GM12878 (cell line): ENCODE measurements around the gene IFNA16. TPM values are rescaled to one million over a fixed set of nuclear protein-coding genes. Genes with fewer than 3 reads are reported as not detected.

ENCODE experiments used
- ATAC-seq: fragments of 200-7000 bp; cut with Tn5 transposase; 3 replicates; pipeline ENCODE4 v1.9.1; 2020; ENCODE audit warnings: mild to moderate bottlenecking, moderate library complexity
- BruUV-seq: library from RNA; stranded (reverse); fragments of 400-500 nt; replicated peaks from 2 replicates; lab custom pipeline; 2021; lab: Mats Ljungman, UMichigan
- CTCF ChIA-PET: fragments of 300-600 bp; sonication (Branson Sonifier 250); formaldehyde crosslinking; extraction: SDS; loops from one replicate; lab custom pipeline; 2021; ENCODE audit warnings: inconsistent platforms; lab: Yijun Ruan, JAX
- POLR2A ChIA-PET: fragments of 350-600 bp; formaldehyde crosslinking; extraction: SDS; loops from one replicate; lab custom pipeline; 2021; ENCODE audit warnings: inconsistent platforms; lab: Charles Lee
- RAD21 ChIA-PET: fragments of 300-600 bp; sonication (Branson Sonifier 250); formaldehyde crosslinking; loops from one replicate; lab custom pipeline; 2023; ENCODE audit warnings: antibody characterized with exemption; ENCODE audit not compliant: unreplicated experiment; lab: Charles Lee
- SMC1A ChIA-PET: fragments of 300-600 bp; sonication (Branson Sonifier 250); formaldehyde crosslinking; loops from one replicate; lab custom pipeline; 2023; ENCODE audit not compliant: unreplicated experiment, uncharacterized antibody; lab: Charles Lee
- DNase-seq: peaks from one replicate; pipeline ENCODE4 v3.0.0-alpha.2; 2011; ENCODE audit warnings: low read depth, low spot score
- FAIRE-seq: peaks from 3 replicates; lab custom pipeline; 2011; peaks lifted over from hg19 to GRCh38; lab: Jason Lieb, UNC
- H2AFZ ChIP-seq: 2 replicates; pipeline ENCODE4 v1.6.0; 2011; ENCODE audit warnings: low read depth, low read length, control low read depth; ENCODE audit not compliant: control insufficient read depth
- H3K27ac ChIP-seq: 2 replicates; pipeline ENCODE4 v1.5.1; 2011; ENCODE audit warnings: control low read depth; ENCODE audit not compliant: control insufficient read depth, insufficient read depth
- H3K27me3 ChIP-seq, 2 experiments: replicated peaks in 1 of 2; 2 replicates each; pipeline versions ENCODE4 v1.6.0 to v1.6.1; 2011; ENCODE audit warnings: low read length in 1 of 2; ENCODE audit not compliant: control insufficient read depth in 2 of 2, insufficient read depth in 2 of 2
- H3K36me3 ChIP-seq, 2 experiments: 2 replicates each; pipeline ENCODE4 v1.5.1; 2011; ENCODE audit warnings: low read length in 1 of 2; ENCODE audit not compliant: control insufficient read depth in 2 of 2, insufficient read depth in 2 of 2
- H3K4me1 ChIP-seq: 2 replicates; pipeline ENCODE4 v1.6.1; 2011; ENCODE audit warnings: mild to moderate bottlenecking, low read length, moderate library complexity, mixed read lengths; ENCODE audit not compliant: control insufficient read depth, insufficient read depth
- H3K4me2 ChIP-seq: 2 replicates; pipeline ENCODE4 v1.6.0; 2011; ENCODE audit warnings: control low read depth; ENCODE audit not compliant: control insufficient read depth, insufficient read depth
- H3K4me3 ChIP-seq: fragments of 200-600 bp; sonication (generic); 2 replicates; pipeline ENCODE4 v1.5.1; 2016
- H3K79me2 ChIP-seq: 2 replicates; pipeline ENCODE4 v1.6.0; 2011; ENCODE audit warnings: low read length; ENCODE audit not compliant: control insufficient read depth, insufficient read depth
- H3K9ac ChIP-seq: 2 replicates; pipeline ENCODE4 v1.8.0; 2011; ENCODE audit warnings: low read length, control low read depth, mixed read lengths; ENCODE audit not compliant: control insufficient read depth, insufficient read depth
- H3K9me3 ChIP-seq: replicated peaks from 3 replicates; pipeline ENCODE4 v1.5.1; 2011; ENCODE audit warnings: mild to moderate bottlenecking, low read length; ENCODE audit not compliant: control insufficient read depth, insufficient read depth
- H4K20me1 ChIP-seq: 2 replicates; pipeline ENCODE4 v1.6.0; 2011; ENCODE audit not compliant: control insufficient read depth, insufficient read depth
- NFYB ChIP-seq: IDR thresholded peaks from 2 replicates; pipeline ENCODE4 v1.6.1; 2011; ENCODE audit warnings: low read depth, mild to moderate bottlenecking, low read length, improper control_type of control experiment, moderate library complexity; ENCODE audit not compliant: insufficient read depth
- POLR2AphosphoS5 ChIP-seq: IDR thresholded peaks from 2 replicates; pipeline ENCODE4 v1.6.1; 2011; ENCODE audit warnings: mild to moderate bottlenecking, low read length, inconsistent platforms
- SPI1 ChIP-seq: IDR thresholded peaks from 2 replicates; pipeline ENCODE4 v1.6.1; 2011; ENCODE audit warnings: low read depth, mild to moderate bottlenecking, low read length, moderate library complexity, borderline replicate concordance; ENCODE audit not compliant: insufficient read depth
- YBX1 ChIP-seq: fragments of 450-650 bp; IDR thresholded peaks from 2 replicates; pipeline ENCODE4 v1.6.1; 2016; ENCODE audit warnings: antibody characterized with exemption
- YY1 ChIP-seq: IDR thresholded peaks from 2 replicates; pipeline ENCODE4 v1.6.1; 2011; ENCODE audit warnings: low read depth, mild to moderate bottlenecking, low read length
- ZZZ3 ChIP-seq: IDR thresholded peaks from 2 replicates; pipeline ENCODE4 v1.6.1; 2011; ENCODE audit warnings: low read depth; ENCODE audit not compliant: control insufficient read depth, insufficient read length
- WGBS: methylation state at CpG from one replicate; pipeline ENCODE4 v1.1.6; 2016; ENCODE audit warnings: low lambda C conversion rate; ENCODE audit not compliant: insufficient replicate concordance, insufficient coverage; ENCODE audit errors: missing lambda C conversion rate; 5-methylcytosine and 5-hydroxymethylcytosine counted together
- in situ Hi-C: fragments of 300-500 bp; cut with MboI; formaldehyde crosslinking; loops from 9 replicates; pipeline ENCODE4 v1.14.3; 2018; ENCODE audit warnings: mixed read lengths
- intact Hi-C: fragments of 100-400 bp; cut with micrococcal nuclease; formaldehyde crosslinking; loops from one replicate; pipeline ENCODE4 v1.14.2; 2022; ENCODE audit not compliant: unreplicated experiment
- polyA plus RNA-seq, 11 experiments: library from polyadenylated mRNA; depleted of rRNA in 4 of 11; unstranded in 6 of 11; stranded (reverse) in 5 of 11; fragments of >200 nt; fragmentation: Nextera tagmentation in 4 of 11; fragmentation: Illumina TruSeq in 1 of 11; extraction: Ambion mirVana in 4 of 11; extraction: Trizol in 1 of 11; gene quantifications; 1 replicate in 1 of 11; 2 replicates in 10 of 11; pipeline versions ENCODE4 v1.2.1 to v1.2.3, GENCODE V29; 2011 to 2016; ENCODE audit warnings: inconsistent platforms in 2 of 11, missing spikeins in 2 of 11, low read depth in 1 of 11
- total RNA-seq, 4 experiments: library from RNA; depleted of rRNA in 3 of 4; stranded (reverse); fragments of >200 nt in 3 of 4; fragmentation: Illumina TruSeq in 1 of 4; extraction: Trizol in 1 of 4; gene quantifications; 2 replicates each; pipeline versions ENCODE4 v1.2.1 to v1.2.3, GENCODE V29; 2013 to 2021
- TF ChIP-seq, protein P1 (sequence below): fragments of 450-650 bp; formaldehyde crosslinking; IDR thresholded peaks from 2 replicates; pipeline ENCODE4 v1.4.0; 2020; ENCODE audit warnings: mild to moderate bottlenecking, moderate library complexity
- TF ChIP-seq, protein P2 (sequence below): fragments of 450-650 bp; IDR thresholded peaks from 2 replicates; pipeline ENCODE4 v1.6.1; 2017; ENCODE audit warnings: antibody characterized with exemption, mild to moderate bottlenecking, moderate library complexity
- TF ChIP-seq, protein P3 (sequence below): IDR thresholded peaks from 2 replicates; pipeline ENCODE4 v1.6.1; 2012; ENCODE audit warnings: low read depth, low read length, improper control_type of control experiment
- TF ChIP-seq, protein P4 (sequence below): fragments of 450-650 bp; IDR thresholded peaks from 2 replicates; pipeline ENCODE4 v1.6.1; 2017; ENCODE audit warnings: mild to moderate bottlenecking, low read depth, inconsistent platforms; ENCODE audit not compliant: poor library complexity, severe bottlenecking
- TF ChIP-seq, protein P5 (sequence below): IDR thresholded peaks from 2 replicates; pipeline ENCODE4 v1.6.1; 2011; ENCODE audit warnings: borderline replicate concordance, low read depth, mild to moderate bottlenecking, moderate library complexity, low read length; ENCODE audit not compliant: insufficient read depth, poor library complexity, severe bottlenecking

IFNA16 gene
- total and polyA plus RNA-seq, 10 of the 15 experiments (the other 5 are each of a cell fraction or from before 2014, with no cell fraction given) = not detected

DNA sequence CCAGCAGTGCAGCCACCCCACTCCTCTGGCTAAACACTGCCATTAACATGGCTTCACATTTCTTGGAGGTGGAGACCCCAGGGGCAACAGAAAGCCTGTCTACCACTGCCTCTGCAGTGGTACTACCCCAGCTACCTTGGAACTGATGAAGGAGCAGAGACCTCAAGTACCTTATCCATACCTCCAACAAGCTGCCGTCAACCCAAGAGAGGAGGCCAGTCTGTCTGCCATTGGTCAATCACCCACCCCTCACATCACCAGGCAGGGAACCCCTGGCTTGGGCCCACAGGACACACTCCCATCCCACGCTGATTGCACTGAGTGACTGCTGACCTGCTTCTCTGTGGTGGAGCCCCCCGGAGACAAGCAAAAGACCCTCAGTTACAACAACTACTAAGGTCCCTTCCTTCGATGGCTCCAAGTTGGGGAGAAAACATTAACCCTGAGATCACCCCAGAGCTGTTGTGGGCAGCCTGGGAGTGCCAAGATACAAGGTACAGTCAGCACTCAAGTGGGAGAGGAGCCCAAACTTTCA lies 17.1 kb upstream of the IFNA16 start:
- no peak overlapping the region for H2AFZ ChIP-seq
- no peaks in the 10 kb centered on the region for H3K79me2 ChIP-seq
- H3K27me3 ChIP-seq = no peaks in the 10 kb centered on the region
- no peak overlapping the region for H3K9ac ChIP-seq
- H3K4me2 ChIP-seq = no peak overlapping the region
- ChIA-PET RAD21 (interaction anchor here (2.3 kb wide), 1 partner anchor 85 kb away, joined by 6 read pairs; no protein-coding TSS in a partner anchor), SMC1A (interaction anchor here (2.2 kb wide), 1 partner anchor 16 kb away, joined by 5 read pairs; no protein-coding TSS in a partner anchor), POLR2A (no interaction called here), CTCF (interaction anchor here (1.1 to 4.4 kb wide), 7 partner anchors 16 to 232 kb away, joined by 3 to 18 read pairs (median 9); no protein-coding TSS in a partner anchor)
- H3K9me3 ChIP-seq = no peaks in the 10 kb centered on the region
- in situ Hi-C loops (loop anchor here (10.0 kb wide), 1 partner anchor 561 kb away; no protein-coding TSS in a partner anchor), intact Hi-C loops (loop anchor here (10.0 kb wide), 1 partner anchor 471 kb away; no protein-coding TSS in a partner anchor)
- no peaks in the 10 kb centered on the region for H3K36me3 ChIP-seq
- H3K27ac ChIP-seq = no peak overlapping the region
- WGBS = 47% methylated on average over 4 of the region's 4 CpGs
- no peaks in the 10 kb centered on the region for H3K4me1 ChIP-seq
- no peak for FAIRE-seq
- ATAC-seq = no peak
- BruUV-seq = no TSS peak
- no peak for DNase-seq
- no peak overlapping the region for H3K4me3 ChIP-seq
- H4K20me1 ChIP-seq = no peaks in the 10 kb centered on the region
- TF ChIP-seq, protein P1, sequence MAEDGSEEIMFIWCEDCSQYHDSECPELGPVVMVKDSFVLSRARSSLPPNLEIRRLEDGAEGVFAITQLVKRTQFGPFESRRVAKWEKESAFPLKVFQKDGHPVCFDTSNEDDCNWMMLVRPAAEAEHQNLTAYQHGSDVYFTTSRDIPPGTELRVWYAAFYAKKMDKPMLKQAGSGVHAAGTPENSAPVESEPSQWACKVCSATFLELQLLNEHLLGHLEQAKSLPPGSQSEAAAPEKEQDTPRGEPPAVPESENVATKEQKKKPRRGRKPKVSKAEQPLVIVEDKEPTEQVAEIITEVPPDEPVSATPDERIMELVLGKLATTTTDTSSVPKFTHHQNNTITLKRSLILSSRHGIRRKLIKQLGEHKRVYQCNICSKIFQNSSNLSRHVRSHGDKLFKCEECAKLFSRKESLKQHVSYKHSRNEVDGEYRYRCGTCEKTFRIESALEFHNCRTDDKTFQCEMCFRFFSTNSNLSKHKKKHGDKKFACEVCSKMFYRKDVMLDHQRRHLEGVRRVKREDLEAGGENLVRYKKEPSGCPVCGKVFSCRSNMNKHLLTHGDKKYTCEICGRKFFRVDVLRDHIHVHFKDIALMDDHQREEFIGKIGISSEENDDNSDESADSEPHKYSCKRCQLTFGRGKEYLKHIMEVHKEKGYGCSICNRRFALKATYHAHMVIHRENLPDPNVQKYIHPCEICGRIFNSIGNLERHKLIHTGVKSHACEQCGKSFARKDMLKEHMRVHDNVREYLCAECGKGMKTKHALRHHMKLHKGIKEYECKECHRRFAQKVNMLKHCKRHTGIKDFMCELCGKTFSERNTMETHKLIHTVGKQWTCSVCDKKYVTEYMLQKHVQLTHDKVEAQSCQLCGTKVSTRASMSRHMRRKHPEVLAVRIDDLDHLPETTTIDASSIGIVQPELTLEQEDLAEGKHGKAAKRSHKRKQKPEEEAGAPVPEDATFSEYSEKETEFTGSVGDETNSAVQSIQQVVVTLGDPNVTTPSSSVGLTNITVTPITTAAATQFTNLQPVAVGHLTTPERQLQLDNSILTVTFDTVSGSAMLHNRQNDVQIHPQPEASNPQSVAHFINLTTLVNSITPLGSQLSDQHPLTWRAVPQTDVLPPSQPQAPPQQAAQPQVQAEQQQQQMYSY (CRISPR knock-in tag) = no peak
- TF ChIP-seq, protein P2, sequence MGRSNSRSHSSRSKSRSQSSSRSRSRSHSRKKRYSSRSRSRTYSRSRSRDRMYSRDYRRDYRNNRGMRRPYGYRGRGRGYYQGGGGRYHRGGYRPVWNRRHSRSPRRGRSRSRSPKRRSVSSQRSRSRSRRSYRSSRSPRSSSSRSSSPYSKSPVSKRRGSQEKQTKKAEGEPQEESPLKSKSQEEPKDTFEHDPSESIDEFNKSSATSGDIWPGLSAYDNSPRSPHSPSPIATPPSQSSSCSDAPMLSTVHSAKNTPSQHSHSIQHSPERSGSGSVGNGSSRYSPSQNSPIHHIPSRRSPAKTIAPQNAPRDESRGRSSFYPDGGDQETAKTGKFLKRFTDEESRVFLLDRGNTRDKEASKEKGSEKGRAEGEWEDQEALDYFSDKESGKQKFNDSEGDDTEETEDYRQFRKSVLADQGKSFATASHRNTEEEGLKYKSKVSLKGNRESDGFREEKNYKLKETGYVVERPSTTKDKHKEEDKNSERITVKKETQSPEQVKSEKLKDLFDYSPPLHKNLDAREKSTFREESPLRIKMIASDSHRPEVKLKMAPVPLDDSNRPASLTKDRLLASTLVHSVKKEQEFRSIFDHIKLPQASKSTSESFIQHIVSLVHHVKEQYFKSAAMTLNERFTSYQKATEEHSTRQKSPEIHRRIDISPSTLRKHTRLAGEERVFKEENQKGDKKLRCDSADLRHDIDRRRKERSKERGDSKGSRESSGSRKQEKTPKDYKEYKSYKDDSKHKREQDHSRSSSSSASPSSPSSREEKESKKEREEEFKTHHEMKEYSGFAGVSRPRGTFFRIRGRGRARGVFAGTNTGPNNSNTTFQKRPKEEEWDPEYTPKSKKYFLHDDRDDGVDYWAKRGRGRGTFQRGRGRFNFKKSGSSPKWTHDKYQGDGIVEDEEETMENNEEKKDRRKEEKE = no peak
- TF ChIP-seq, protein P3, sequence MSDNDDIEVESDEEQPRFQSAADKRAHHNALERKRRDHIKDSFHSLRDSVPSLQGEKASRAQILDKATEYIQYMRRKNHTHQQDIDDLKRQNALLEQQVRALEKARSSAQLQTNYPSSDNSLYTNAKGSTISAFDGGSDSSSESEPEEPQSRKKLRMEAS = no peak
- no peak for TF ChIP-seq SPI1
- no peak for TF ChIP-seq POLR2AphosphoS5
- TF ChIP-seq YY1 = no peak
- TF ChIP-seq YBX1 = no peak
- TF ChIP-seq ZZZ3 = no peak
- TF ChIP-seq NFYB = no peak
- TF ChIP-seq, protein P4, sequence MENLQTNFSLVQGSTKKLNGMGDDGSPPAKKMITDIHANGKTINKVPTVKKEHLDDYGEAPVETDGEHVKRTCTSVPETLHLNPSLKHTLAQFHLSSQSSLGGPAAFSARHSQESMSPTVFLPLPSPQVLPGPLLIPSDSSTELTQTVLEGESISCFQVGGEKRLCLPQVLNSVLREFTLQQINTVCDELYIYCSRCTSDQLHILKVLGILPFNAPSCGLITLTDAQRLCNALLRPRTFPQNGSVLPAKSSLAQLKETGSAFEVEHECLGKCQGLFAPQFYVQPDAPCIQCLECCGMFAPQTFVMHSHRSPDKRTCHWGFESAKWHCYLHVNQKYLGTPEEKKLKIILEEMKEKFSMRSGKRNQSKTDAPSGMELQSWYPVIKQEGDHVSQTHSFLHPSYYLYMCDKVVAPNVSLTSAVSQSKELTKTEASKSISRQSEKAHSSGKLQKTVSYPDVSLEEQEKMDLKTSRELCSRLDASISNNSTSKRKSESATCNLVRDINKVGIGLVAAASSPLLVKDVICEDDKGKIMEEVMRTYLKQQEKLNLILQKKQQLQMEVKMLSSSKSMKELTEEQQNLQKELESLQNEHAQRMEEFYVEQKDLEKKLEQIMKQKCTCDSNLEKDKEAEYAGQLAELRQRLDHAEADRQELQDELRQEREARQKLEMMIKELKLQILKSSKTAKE = no peak
- TF ChIP-seq, protein P5, sequence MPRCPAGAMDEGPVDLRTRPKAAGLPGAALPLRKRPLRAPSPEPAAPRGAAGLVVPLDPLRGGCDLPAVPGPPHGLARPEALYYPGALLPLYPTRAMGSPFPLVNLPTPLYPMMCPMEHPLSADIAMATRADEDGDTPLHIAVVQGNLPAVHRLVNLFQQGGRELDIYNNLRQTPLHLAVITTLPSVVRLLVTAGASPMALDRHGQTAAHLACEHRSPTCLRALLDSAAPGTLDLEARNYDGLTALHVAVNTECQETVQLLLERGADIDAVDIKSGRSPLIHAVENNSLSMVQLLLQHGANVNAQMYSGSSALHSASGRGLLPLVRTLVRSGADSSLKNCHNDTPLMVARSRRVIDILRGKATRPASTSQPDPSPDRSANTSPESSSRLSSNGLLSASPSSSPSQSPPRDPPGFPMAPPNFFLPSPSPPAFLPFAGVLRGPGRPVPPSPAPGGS = no peak
